ENCODE results near the gene HID1.

GRCh38 chr17:74994440-74994839, 21.9 kb upstream of the HID1 start:
- no peak for TF ChIP-seq POLR2A (IDR thresholded peaks at IDR 0.05; ENCODE audit: low read depth, low read length)
- TF ChIP-seq SMC3 (IDR thresholded peaks at IDR 0.05; ENCODE audit: low read depth, low read length), result no peak
- no peak for TF ChIP-seq CTCF (conservative IDR thresholded peaks at IDR 0.05; ENCODE audit: low read depth, low read length)
- TF ChIP-seq MAFK (IDR thresholded peaks at IDR 0.05; ENCODE audit: low read depth, low read length), result no peak
